Cardiac muscle cell (in vitro differentiated cells and primary cell): ENCODE data around the gene ALK. TPM values are rescaled to one million over a fixed set of nuclear protein-coding genes. Genes with fewer than 3 reads are reported as not detected.

ENCODE experiments used
- DNase-seq, 2 donors: peaks; one replicate each; pipeline versions ENCODE4 v3.0.0 to v3.0.0-alpha.2; 2010 to 2017; ENCODE audit warnings: low read depth in 1 of 2, low spot score in 1 of 2
- H3K27ac ChIP-seq: fragments of 200-600 bp; sonication (generic); 2 replicates; pipeline ENCODE4 v1.5.1; 2016
- H3K27me3 ChIP-seq: fragments of 200-600 bp; sonication (generic); 2 replicates; pipeline ENCODE4 v1.6.0; 2016; ENCODE audit warnings: control low read depth
- H3K36me3 ChIP-seq: fragments of 200-600 bp; sonication (generic); 2 replicates; pipeline ENCODE4 v1.5.1; 2016; ENCODE audit warnings: control low read depth
- H3K4me1 ChIP-seq: fragments of 200-600 bp; sonication (generic); 2 replicates; pipeline ENCODE4 v1.8.1; 2017; ENCODE audit warnings: low read depth, mild to moderate bottlenecking, mixed run types
- H3K4me3 ChIP-seq: fragments of 200-600 bp; sonication (generic); 2 replicates; pipeline ENCODE4 v1.5.1; 2016; ENCODE audit warnings: mild to moderate bottlenecking
- H3K9me3 ChIP-seq: fragments of 200-600 bp; sonication (generic); 2 replicates; pipeline ENCODE4 v1.5.1; 2017; ENCODE audit warnings: low read depth, mild to moderate bottlenecking, control low read depth
- CTCF ChIP-seq: IDR thresholded peaks from 2 replicates; pipeline ENCODE4 v1.5.1; 2012; ENCODE audit warnings: low read depth, mild to moderate bottlenecking, low read length
- polyA plus RNA-seq: library from polyadenylated mRNA; unstranded; fragments of >200 nt; fragmentation: Nextera tagmentation; extraction: Ambion mirVana; gene quantifications from 2 replicates; pipeline ENCODE4 v1.2.1, GENCODE V29; 2016
- total RNA-seq: library from RNA; depleted of rRNA; stranded (reverse); fragments of >200 nt; gene quantifications from 2 replicates; pipeline ENCODE4 v1.2.3, GENCODE V29; 2016

ALK gene
- total and polyA plus RNA-seq, 2 experiments from 2014 or later, result 1.8 to 4.3 TPM

DNA sequence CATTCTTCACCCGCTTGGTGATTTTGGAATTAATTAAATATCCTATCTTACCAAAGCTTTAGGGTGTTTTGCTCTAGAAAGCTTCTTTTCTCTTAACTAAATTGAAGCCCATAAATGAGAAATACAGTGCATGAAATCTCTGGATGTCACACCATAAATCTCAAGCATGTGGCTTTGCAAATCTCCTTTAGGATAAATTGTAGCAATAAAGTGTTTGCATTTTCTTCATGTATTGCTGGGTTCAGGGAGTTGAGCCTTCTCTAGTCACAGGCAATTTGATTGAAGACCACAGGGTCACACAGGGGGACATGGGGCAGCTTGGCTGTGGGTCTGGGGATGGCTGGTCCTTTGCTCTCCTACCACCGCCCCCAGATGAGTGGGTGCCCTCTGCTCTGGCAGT is 442.0 kb downstream of the ALK start:
- Histone ChIP-seq H3K4me3 (no peak overlapping the region), H3K27me3 (no peaks in the 10 kb centered on the region), H3K9me3 (no peaks in the 10 kb centered on the region), H3K4me1 (peaks cover 19% of the 10 kb centered on the region), H3K27ac (no peak overlapping the region), H3K36me3 (no peaks in the 10 kb centered on the region)
- no peak for TF ChIP-seq CTCF
- no peak for DNase-seq

DNA sequence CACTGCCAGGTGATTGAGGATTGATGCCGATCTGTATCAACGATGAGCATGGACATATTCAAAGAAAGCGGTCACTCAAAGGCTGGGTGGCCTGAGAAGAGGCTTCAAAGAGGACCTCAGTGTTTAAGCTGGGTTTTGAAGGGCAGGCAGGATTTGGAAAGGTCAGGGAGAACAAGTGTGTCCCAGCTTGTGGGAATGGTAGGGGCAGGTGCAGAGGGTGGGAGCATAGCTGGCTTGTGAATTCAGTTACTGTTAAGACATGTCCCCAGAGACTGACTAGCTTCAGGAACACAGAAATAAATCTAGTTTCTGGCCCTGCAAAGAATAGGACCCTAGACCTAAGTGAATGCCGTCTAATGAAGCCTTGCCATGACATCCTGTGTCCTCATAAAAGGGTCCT is 442.7 kb downstream of the ALK start:
- Histone ChIP-seq H3K36me3 (no peaks in the 10 kb centered on the region), H3K27ac (no peak overlapping the region), H3K4me3 (no peak overlapping the region), H3K4me1 (peaks cover 19% of the 10 kb centered on the region), H3K27me3 (no peaks in the 10 kb centered on the region), H3K9me3 (no peaks in the 10 kb centered on the region)
- DNase-seq, result no peak
- TF ChIP-seq CTCF, result no peak

- no peak for TF ChIP-seq CTCF
- H3K9me3 ChIP-seq, result no peaks in the 10 kb centered on the region
- H3K4me3 ChIP-seq, result no peak overlapping the region
- H3K27ac ChIP-seq, result no peak overlapping the region
- H3K36me3 ChIP-seq, result no peaks in the 10 kb centered on the region
- no peaks in the 10 kb centered on the region for H3K27me3 ChIP-seq
- DNase-seq, result no peak
- peaks cover 19% of the 10 kb centered on the region for H3K4me1 ChIP-seq
Observed at GRCh38 chr2:29477186-29477585, 444.2 kb downstream of the ALK start.

DNA sequence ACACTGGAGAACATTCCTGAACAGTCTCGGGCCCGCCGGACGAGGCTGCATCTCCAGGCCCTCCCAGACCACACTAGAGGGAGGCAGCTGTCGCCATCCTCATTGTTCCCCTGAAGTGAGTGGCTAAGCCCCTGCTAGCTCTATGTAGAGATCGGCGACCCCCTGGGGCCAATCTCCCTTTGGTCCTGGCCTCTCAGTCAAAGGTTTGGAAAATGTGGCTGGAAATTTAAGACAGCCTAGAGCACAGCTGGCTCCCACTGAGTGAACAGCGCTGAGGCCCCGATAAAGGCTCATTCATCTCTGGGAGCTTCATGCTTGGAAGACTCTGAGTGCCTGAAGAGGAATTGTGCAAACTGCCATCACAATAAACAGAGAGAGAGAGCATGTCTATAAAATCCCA is 445.9 kb downstream of the ALK start:
- Histone ChIP-seq H3K4me1 (peaks cover 3% of the 10 kb centered on the region), H3K4me3 (no peak overlapping the region), H3K9me3 (no peaks in the 10 kb centered on the region), H3K27ac (no peak overlapping the region), H3K27me3 (no peaks in the 10 kb centered on the region), H3K36me3 (no peaks in the 10 kb centered on the region)
- no peak for TF ChIP-seq CTCF
- DNase-seq, result no peak

DNA sequence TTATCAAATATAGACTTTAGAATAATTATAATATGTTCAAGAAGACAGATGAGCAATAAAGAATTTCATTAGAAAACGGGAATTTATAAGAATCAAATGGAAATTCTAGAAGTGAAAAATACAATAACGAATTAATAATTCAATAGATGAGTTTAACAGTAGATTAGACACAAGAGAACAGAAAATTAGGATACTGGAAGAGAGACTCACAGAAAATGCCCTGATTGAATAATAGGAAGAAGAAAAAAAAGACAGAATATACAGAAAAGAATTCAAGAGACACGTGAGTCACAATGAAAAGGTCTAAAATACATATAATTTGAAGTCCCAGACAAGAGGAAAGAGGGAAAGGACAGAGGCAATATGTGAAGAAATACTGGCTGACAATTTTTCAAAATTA is 451.4 kb downstream of the ALK start:
- DNase-seq, result no peak
- Histone ChIP-seq H3K4me3 (no peak overlapping the region), H3K36me3 (no peaks in the 10 kb centered on the region), H3K4me1 (no peaks in the 10 kb centered on the region), H3K27ac (no peak overlapping the region), H3K9me3 (no peaks in the 10 kb centered on the region), H3K27me3 (no peaks in the 10 kb centered on the region)
- no peak for TF ChIP-seq CTCF

- H3K27ac ChIP-seq, result no peak overlapping the region
- DNase-seq, result no peak
- no peaks in the 10 kb centered on the region for H3K9me3 ChIP-seq
- H3K4me1 ChIP-seq, result no peaks in the 10 kb centered on the region
- H3K27me3 ChIP-seq, result no peaks in the 10 kb centered on the region
- H3K4me3 ChIP-seq, result no peak overlapping the region
- no peaks in the 10 kb centered on the region for H3K36me3 ChIP-seq
- no peak for TF ChIP-seq CTCF
Observed at GRCh38 chr2:29469516-29469915, 451.9 kb downstream of the ALK start.
